SK-N-SH treated with all-trans-retinoic acid at 6 μM for 48 hours (cell line): ENCODE measurements around the gene PDZD4.

ENCODE experiments used
- BACH2 ChIP-seq: fragments of 250-450 bp; sonication (Bioruptor Pico); IDR thresholded peaks from 2 replicates; pipeline ENCODE4 v1.9.0; 2021; ENCODE audit warnings: mild to moderate bottlenecking, borderline replicate concordance
- GLIS3 ChIP-seq: fragments of 250-450 bp; sonication (Bioruptor Pico); IDR thresholded peaks from 2 replicates; pipeline ENCODE4 v1.5.0; 2020; ENCODE audit warnings: mild to moderate bottlenecking, moderate library complexity
- OSR1 ChIP-seq: fragments of 250-450 bp; sonication (Bioruptor Pico); IDR thresholded peaks from 2 replicates; pipeline ENCODE4 v1.8.0; 2022; ENCODE audit warnings: moderate library complexity, mild to moderate bottlenecking, inconsistent platforms
- SNAI2 ChIP-seq: fragments of 250-450 bp; sonication (Bioruptor Pico); IDR thresholded peaks from 2 replicates; pipeline ENCODE4 v1.5.0; 2020; ENCODE audit warnings: mild to moderate bottlenecking, moderate library complexity
- ZC3H10 ChIP-seq: fragments of 250-450 bp; sonication (Bioruptor Pico); IDR thresholded peaks from 2 replicates; pipeline ENCODE4 v1.5.1; 2021; ENCODE audit warnings: mild to moderate bottlenecking, moderate library complexity
- ZFP3 ChIP-seq: fragments of 250-450 bp; sonication (Bioruptor Pico); IDR thresholded peaks from 2 replicates; pipeline ENCODE4 v1.5.0; 2020; ENCODE audit warnings: mild to moderate bottlenecking, moderate library complexity
- ZNF565 ChIP-seq: fragments of 450-650 bp; formaldehyde crosslinking; conservative IDR thresholded peaks from 2 replicates; pipeline ENCODE4 v1.5.0; 2020; ENCODE audit warnings: low read depth, mild to moderate bottlenecking, moderate library complexity
- ZNF70 ChIP-seq: fragments of 450-650 bp; formaldehyde crosslinking; IDR thresholded peaks from 2 replicates; pipeline ENCODE4 v1.5.0; 2020; ENCODE audit warnings: mild to moderate bottlenecking, moderate library complexity
- TF ChIP-seq, protein P1 (sequence below): fragments of 250-450 bp; sonication (Bioruptor Pico); IDR thresholded peaks from 2 replicates; pipeline ENCODE4 v1.5.1; 2020; ENCODE audit warnings: low read depth, mild to moderate bottlenecking, moderate library complexity
- TF ChIP-seq, protein P2 (sequence below): fragments of 250-450 bp; sonication (Bioruptor Pico); IDR thresholded peaks from 2 replicates; pipeline ENCODE4 v1.8.0; 2020; ENCODE audit warnings: mild to moderate bottlenecking, moderate library complexity, borderline replicate concordance

DNA sequence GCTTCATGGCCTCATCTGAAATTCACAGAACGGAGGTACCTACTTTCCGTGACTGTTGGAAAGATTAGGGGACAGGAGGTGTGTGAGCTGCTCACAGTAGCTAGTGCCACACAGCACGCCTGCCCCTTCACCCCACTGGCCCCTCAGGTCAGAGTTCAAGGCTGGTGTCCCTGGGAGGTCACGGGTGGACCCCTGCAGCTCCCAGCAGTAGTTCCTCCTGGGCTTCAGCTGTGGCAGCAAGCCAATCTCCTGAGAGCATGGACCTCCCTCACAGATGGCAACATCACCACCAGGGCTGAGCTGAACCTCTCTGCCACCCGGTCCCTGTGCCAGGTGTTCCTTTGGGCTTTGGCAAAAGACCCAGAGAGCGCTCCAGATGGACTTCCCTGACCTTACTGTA is 38.0 kb downstream of the PDZD4 start:
- TF ChIP-seq OSR1 (CRISPR knock-in tag) (no peak), BACH2 (CRISPR knock-in tag) (no peak), ZNF70 (CRISPR knock-in tag) (no peak), ZNF565 (CRISPR knock-in tag) (no peak), ZC3H10 (CRISPR knock-in tag) (no peak), ZFP3 (no peak), SNAI2 (no peak), GLIS3 (no peak)
- TF ChIP-seq, protein P1, sequence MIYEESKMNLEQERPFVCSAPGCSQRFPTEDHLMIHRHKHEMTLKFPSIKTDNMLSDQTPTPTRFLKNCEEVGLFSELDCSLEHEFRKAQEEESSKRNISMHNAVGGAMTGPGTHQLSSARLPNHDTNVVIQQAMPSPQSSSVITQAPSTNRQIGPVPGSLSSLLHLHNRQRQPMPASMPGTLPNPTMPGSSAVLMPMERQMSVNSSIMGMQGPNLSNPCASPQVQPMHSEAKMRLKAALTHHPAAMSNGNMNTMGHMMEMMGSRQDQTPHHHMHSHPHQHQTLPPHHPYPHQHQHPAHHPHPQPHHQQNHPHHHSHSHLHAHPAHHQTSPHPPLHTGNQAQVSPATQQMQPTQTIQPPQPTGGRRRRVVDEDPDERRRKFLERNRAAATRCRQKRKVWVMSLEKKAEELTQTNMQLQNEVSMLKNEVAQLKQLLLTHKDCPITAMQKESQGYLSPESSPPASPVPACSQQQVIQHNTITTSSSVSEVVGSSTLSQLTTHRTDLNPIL: no peak
- TF ChIP-seq, protein P2, sequence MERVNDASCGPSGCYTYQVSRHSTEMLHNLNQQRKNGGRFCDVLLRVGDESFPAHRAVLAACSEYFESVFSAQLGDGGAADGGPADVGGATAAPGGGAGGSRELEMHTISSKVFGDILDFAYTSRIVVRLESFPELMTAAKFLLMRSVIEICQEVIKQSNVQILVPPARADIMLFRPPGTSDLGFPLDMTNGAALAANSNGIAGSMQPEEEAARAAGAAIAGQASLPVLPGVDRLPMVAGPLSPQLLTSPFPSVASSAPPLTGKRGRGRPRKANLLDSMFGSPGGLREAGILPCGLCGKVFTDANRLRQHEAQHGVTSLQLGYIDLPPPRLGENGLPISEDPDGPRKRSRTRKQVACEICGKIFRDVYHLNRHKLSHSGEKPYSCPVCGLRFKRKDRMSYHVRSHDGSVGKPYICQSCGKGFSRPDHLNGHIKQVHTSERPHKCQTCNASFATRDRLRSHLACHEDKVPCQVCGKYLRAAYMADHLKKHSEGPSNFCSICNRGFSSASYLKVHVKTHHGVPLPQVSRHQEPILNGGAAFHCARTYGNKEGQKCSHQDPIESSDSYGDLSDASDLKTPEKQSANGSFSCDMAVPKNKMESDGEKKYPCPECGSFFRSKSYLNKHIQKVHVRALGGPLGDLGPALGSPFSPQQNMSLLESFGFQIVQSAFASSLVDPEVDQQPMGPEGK (CRISPR knock-in tag): no peak
